HG03432 (cell line): ENCODE results near the gene SPSB1.

ENCODE experiments used
- ATAC-seq: cut with Tn5 transposase; IDR thresholded peaks from one replicate; pipeline ENCODE4 v1.9.1; 2021; ENCODE audit warnings: mild to moderate bottlenecking, moderate library complexity; ENCODE audit not compliant: unreplicated experiment

Gene SPSB1

DNA sequence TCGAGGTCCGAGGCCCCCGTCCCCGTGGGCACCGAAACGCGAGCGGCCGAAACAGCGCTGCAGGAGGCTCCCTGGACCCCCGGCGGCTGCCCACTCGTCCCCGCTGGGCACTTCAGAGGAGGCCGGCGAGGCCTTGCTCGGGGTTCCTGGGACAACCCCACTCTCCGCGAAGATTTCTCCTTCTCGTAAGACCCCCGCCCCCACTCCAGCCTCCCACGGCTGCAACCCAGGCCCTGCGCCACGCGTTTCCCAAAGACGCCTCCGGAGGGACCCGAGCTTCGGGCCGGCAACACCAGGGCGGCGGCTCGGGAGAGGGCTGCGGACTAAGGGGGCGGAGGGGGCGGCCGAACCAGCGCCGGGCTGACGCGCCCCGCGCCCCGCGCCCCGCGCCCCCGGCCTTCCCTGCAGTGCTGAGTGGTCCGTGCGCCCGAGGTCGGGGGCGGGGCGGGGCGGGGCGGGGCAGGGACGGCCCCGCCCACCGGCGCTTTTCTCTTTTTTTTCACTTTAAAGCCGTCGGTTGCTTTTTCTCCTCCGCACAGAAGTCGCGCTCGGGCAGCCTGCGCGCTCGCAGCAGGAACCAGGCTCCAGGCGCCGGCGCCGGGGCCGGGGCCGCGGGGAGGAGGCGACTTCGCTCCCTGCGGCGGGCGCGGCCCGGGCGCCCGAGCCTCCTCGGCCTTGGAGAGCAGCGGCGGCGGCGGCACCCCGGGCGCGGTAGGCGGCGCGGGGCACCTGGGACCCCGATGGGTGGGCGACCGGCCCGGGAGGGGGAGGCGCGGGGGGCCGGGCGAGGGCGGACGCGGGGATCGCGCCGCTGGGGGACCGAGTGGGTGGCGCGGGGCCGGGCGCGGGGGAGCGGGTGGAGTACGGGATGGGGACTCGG, at the start of gene SPSB1:
Gene SPSB1, plus strand, starts transcription at position 534 of the 880 bp plus-strand sequence. CDS start 62,998 bp downstream, outside the sequence.
- peak; percentile 49 for ATAC-seq

DNA sequence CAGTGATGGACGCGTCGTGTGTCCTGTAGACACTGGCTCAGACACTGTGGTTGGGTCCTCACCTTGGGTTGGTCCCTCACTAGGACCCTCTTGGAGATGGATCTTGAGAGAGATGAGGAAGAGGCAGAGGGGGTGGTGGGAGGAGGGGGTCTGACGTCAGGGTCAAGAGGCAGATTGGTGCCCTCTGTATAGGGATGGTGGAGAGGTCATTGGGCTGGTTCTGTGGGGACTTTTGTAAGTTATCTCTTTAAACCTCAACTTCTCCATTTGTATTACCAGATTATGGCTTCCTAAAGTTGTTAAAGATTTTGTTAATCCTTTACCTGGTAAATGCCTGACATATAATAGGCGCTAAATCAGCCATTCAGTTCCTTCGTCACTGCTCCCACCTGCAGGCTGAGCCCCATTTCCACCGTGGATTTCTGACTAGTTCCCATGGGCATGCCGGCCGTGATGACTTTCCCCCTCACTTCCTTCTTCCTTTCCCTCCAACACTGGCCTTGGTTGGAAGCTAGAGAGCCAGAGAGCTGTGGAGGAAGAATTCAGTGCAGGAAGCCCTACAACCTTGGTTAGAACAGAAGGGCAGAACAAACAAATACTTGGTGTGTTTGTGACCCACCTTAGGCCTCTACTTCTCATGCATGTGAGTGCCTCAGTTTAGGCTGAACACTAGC, 49.5 kb upstream of the SPSB1 start:
- no peak for ATAC-seq

DNA sequence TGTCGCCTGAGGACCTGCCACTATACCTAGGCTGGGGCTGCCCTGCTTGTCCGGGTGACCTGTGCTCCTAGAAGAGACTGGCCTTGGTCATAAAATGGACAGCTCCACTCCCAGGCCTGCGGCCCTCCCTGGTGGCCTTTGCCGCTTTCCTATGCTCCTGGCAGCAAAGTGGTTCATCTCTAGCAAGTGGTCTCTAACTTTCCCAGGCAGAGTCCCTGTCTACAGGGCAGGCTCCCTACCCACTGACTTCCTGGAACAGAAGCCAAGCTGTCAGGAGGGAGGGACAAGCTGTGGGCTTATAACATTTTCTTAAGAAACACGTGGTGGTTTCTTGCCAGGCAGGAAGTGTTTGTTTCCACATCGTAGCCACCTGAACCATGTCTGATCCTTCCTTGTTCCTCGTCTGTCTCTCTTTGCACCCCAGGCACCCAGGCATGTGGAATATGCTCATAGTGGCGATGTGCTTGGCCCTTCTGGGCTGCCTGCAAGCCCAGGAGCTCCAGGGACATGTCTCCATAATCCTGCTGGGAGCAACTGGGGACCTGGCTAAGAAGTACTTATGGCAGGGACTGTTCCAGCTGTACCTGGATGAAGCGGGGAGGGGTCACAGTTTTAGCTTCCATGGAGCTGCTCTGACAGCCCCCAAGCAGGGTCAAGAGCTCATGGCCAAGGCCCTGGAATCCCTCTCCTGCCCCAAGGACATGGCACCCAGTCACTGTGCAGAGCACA, 48.0 kb upstream of the SPSB1 start:
- no peak for ATAC-seq

DNA sequence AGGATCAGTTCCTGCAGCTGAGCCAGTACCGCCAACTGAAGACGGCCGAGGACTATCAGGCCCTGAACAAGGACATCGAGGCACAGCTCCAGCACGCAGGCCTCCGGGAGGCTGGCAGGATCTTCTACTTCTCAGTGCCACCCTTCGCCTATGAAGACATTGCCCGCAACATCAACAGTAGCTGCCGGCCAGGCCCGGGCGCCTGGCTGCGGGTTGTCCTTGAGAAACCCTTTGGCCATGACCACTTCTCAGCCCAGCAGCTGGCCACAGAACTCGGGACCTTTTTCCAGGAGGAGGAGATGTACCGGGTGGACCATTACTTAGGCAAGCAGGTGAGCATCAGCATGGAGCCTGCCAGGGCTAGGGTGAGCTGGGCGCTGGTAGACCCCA, 47.5 kb upstream of the SPSB1 start:
- no peak for ATAC-seq

DNA sequence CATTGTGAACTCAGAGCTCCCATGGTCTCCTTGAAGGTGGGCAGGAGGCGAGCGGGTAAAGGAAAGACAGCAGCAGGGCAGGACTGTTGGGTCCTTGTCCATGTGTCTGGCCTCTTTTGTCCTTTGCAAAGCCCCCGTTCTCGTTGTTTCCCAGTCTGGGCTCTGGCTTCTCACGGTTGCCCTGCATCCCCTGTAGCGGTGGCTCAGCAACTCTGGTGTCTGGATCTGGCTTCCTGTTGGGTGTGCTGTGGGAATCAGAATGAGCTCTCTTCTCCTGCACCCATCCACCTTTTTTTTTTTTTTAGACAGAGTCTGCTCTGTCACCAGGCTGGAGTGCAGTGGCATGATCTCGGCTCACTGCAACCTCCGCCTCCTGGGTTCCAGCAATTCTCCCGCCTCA, 47.0 kb upstream of the SPSB1 start:
- no peak for ATAC-seq

DNA sequence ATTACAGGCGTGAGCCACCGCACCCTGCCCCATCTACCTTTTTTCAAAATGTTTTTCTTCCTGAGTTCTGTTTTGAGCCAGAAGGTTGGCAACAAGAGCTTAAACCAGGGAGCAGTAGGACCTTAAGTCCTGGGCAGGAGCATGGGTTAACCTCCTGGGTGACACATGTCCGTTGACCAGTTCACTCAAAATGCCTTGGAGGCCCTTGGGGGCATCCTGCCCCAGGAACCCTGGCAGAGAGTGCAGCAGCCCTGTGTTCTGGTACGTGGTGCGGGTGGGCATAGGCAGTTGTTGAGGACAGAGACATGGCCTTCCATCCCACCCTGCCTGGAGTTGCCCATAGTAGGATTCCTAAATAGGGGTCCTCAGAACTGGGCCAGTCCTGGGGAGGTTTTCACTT, 46.5 kb upstream of the SPSB1 start:
- no peak for ATAC-seq

DNA sequence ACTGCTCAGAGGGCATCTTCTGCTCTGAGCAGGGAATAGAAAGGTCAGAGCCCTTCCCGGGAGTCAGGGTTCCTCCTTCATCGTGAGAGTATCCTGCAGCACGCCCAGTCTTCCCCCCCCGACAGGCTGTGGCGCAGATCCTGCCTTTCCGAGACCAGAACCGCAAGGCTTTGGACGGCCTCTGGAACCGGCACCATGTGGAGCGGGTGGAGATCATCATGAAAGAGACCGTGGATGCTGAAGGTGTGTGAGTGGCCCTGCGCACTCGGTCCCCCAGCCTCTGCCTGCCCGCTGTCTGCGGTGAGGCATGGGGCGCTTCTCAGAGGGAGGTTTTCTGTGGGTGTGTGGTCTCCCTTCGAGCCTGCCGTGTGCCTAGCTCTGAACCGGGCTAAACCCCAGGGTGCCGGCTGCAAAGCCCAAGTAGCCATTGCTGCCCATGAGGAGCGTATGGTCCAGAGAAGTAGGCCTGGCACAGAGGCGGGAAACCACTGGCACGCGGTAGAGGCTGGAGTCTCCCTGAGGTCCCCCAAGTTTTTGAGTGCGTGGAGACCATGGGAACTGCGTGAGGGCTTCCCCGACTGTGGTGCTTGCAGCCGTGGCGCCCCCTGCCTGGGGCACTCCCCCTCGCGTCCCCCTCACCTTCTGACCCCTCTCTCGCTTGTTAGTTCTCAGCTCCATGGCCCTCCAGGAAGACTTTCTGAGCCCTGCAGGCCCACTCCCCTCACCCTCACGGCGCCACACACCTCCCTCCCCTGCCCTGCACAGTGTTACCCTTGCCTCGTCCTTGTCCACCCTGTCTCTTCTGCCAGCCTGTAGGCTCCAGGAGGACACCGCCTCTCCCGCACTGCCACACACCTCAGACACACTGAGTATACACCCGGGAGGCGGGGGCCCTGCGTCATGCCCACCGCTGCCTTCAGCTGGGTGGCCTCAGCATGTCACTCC, 45.6 kb upstream of the SPSB1 start:
- ATAC-seq, result no peak

DNA sequence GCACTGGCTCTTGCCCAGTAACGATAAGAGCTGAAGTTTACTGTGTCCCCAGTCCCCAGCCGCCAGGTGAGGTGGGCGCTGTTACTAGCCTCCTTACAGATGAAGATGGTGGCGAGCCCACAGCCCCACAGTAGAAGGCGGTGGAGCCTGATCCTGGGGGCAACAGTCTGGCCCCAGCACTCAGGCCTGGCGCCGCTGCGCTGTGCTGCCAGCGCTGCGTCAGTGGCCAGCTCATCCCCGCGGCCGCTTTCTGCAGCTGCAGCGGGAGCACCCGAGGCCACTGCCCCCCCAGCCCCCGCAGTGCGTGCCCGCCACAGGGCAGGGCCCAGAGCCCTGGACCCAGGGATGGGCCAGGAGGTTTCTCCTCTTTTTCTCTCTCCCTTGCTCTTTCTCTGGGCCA, 44.8 kb upstream of the SPSB1 start:
- no peak for ATAC-seq

DNA sequence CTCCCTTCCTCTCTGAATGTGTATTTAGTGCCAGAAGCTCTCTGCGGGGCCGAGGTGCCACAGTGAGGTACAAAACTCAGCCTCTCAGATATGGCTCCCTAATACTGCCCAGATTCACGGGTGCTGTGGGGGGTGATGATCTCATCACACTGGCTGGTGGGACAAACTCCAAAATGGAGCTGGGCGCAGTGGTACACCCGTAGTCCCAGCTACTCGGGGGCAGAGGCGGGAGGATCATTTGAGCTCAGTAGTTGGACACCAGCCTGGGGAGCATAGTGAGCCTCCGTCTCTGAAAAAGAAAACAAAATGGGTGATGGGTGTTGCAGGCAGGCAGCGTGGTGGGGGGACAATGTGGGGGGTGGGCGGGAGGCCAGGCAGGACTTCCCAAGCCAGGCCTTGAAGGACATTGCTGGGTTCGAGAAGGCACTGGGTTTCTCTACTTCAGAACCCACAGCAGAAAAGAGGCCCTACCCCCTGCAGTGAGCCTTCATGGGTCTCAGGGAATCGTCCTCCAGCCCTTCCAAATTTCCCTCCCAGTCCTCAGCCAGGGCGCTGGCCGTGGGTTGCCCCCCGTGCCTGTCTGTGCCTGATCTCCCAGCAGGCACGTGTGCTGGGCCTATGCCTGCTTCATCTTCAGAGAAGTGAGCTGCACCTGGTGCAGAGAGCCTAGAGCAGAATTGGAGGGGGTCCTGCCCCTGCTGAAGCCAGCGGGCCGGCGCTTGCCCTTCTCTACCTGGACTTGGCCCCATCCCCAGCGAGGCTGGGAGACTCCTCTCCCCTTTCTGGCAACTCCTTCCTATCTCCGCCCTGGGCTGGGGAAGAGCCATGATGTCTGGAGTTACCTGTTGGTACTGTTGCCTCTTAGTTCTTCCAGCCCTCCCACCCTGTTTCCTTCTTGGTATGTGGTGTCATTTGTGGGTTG, 44.1 kb upstream of the SPSB1 start:
- no peak for ATAC-seq

DNA sequence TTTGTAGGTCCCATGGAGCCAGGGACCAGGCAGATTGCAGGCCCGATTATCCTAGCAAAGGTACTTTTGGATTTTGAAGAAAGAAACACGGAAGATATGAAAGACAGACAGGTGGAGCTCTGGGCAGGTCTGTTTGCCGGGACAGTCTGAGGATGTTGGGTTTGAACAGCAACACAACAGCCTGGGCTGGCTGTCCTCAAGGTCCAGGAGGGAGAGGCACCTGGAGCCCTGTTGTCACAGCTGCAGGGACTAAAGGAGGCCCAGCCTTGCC, 43.5 kb upstream of the SPSB1 start:
- ATAC-seq, result no peak

DNA sequence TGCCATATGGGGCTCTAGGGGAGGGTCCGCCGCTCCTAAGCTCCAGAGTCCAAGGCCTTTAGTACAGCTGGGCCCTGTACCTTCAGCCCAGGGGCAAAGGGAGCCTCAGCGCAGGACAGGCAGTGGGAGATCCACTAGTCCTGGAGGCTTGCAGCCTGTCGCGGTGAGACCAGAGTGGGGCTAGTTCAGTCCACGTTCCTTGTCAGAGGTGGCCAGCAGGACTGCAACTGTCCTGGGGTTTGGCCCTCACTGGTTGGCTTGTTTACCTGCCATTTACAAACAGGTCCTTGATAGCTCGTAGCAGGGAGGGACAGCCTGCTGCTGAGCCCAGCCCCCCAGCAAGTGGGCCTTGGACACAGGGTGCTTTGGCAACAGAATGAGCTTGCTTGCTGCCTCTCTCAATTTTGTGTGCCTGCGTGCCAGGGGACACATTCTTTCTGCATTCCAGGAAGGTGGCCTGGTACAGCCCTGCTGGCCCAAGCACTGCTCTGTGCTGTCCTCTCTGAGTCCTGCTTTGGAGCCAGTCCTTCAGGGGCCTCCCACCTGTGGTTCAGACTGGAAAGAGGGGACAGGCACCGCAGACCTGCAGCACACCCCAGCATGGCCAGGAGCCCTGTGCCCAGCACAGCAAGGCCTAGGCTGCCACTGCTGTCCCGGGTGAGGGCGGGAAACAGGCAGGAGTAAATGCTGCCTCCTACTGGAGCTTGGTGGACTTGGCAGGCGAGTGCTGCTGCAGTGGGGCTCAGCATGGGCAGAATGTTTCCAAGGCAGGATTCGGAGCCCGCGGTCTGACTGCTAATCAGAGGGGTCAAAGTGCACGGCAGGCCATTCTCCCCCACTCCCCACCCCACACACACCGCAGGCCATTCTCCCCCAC, 42.9 kb upstream of the SPSB1 start:
- no peak for ATAC-seq

DNA sequence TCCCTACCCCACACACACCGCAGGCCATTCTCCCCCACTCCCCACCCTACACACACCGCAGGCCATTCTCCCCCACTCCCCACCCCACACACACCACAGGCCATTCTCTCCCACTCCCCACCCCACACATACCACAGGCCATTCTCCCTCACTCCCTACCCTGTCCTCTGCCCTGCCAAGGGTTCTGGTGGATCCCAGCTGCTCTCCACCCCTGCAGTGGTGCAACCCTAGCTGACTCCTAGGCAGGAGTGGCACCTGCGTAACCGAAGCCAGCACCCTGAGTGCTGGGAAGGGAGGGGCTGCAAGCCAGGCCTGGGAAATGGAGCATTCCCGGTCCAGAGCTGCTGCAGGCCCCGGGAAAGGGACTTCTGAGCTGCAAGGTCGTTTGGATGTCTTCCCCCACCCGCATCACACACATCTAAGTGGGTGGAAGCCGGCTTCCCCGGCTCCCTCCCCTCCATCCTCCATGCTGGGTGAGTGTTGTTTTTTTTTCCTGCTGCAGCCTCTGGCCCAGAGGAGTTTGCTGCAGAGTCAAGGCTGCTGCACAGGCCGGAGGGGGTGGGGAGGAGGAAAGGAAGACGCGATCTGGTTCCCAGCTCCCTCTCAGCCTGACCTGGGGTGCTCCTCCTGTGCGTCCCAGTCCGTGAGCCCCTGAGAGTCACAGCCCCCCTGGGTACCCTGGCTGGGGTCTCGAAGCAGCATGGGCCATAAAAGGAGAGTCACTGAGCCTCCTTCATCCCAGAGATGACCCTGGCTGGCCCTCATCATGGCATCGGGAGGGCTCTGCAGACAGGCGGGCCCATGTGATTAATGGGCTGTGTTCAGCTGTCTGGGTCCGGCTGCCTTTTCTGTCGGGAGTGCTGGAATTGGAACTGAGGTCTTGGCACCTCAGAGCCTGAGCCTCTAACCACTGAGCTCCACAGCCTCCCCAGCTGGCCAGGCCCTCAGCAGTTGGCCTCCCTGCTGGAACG, 42.0 kb upstream of the SPSB1 start:
- no peak for ATAC-seq

DNA sequence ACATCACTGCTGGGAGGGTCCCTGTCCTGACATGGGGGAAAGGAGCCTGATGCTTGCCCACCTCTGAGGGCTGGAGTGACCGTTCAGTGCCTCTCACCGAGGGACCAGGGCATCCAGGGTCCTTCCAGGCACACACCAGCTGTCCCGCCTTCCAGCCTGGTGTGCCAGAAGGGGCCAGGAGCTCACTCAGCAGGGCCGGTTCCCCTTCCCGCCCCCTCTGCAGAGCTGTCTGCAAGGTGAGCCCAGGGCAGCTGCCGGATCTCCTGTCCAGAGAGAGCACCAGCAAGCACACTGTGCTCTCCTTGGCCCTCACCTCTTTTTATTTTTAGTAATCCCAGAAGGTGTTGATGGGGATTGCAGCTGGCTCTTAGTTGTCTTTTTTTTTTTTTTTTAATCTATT, 41.2 kb upstream of the SPSB1 start:
- no peak for ATAC-seq

DNA sequence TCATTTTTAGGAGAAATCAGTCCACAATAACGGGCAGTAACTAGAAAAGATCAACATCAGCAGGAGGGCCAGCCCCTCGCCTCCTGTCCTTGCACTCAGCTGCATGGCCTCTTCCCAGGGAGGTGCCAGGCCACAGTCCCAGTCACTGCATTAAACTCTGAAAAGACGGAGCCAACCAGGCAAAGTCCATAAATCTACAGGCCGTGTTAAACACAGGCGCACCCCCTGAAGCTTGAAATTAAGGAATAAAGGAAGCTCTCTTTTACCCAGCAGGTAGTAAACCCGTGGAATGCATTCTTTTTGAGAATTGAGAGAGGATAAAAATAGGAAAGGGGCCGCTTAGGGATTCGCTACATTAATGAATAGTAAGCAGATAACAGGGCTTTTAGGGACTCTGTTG, 39.7 kb upstream of the SPSB1 start:
- no peak for ATAC-seq

DNA sequence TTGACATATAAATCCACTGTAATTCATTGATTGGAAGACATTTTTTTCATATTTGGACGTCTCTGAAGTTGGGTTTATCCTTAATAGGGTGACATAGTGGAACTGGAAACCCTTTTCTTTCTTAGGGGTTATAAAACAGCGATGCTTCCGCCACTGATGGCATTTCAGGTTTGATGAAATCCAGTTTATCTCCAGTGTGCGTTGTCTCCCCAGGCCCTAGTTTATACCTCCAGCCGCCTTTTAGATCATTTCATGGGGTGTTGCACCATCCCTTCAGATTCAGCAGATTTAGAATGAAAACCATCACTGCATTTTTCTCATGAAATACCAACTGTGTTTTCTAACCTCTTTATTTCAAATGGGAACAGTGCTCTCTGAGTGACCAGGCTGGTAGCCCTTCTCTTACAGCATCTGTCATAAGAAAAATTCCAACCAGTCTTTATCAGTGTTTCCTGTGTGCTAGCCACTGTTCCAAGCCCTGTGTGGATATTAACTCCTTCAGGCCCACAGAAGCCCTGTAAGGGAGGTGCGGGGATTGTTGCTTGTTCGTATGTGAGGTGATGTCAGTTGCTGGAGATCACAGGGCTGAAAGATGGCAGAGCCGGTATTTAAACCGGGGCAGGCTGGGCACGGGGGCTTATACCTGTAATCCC, 39.1 kb upstream of the SPSB1 start:
- ATAC-seq, result no peak

DNA sequence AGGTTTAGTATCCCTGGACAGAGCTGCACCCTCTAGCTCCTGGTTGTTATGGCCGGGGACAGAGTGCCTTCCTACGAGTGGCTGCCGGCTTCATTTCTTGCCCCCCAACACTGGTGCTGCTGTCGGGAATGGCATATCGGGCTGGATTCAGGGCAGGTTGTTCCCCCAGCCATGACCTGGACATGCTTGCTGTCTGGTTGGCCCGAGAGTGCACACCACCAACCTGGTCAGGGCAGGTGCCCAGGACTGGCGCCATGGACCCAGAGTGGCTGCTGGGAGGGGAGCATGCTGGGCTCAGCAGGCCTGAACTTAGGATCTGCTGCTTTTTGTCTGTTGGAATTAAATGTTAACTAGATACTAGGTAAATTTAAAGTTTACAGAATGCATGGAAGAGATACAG, 36.4 kb upstream of the SPSB1 start:
- ATAC-seq, result no peak

DNA sequence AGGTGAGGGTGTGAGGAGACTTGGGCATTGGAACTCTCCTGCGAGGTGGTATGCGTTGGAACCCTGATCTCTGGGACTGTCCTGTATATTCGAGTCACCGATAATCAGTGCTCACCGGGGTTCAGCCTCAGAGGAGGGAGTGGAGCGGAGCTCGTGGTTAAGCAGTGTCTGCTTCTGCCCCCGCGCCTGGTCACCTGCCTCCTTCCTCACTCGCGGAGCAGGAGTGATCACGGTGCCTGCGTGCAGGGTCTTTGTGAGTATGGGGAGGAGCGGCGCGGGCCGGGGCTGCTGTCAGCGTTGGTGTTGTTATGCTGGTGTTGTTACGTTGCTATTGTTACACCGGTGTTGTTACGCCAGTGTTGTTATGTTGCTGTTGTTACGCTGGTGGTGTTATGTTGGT, 34.8 kb upstream of the SPSB1 start:
- no peak for ATAC-seq
